Heart right ventricle (tissue), 16 donors: ENCODE data around the gene LRRC71. TPM values are rescaled to one million over a fixed set of nuclear protein-coding genes. Genes with fewer than 3 reads are reported as not detected.

ENCODE experiments used
- ATAC-seq, 8 donors: fragments of 200-7000 bp; cut with Tn5 transposase; one replicate each; pipeline ENCODE4 v1.9.1; 2020; ENCODE audit warnings: mild to moderate bottlenecking in 8 of 8, moderate library complexity in 8 of 8, moderate number of reproducible peaks in 1 of 8
- DNase-seq, 2 donors: peaks; one replicate each; pipeline ENCODE4 v3.0.0-alpha.2; 2020
- H3K27ac ChIP-seq, 10 donors: fragments of 200-600 bp; sonication (generic) in 2 of 10; one replicate each; pipeline versions ENCODE4 v1.5.0 to v1.8.0; 2020 to 2022; ENCODE audit warnings: mild to moderate bottlenecking in 3 of 10
- H3K27me3 ChIP-seq, 7 donors: fragments of 200-600 bp; one replicate each; pipeline ENCODE4 v1.8.0; 2021 to 2022; ENCODE audit warnings: mild to moderate bottlenecking in 2 of 7
- H3K36me3 ChIP-seq, 9 donors: fragments of 200-600 bp; sonication (generic) in 1 of 9; one replicate each; pipeline versions ENCODE4 v1.5.0 to v1.8.0; 2020 to 2022; ENCODE audit warnings: mild to moderate bottlenecking in 2 of 9
- H3K4me1 ChIP-seq, 9 donors: fragments of 200-600 bp; sonication (generic) in 1 of 9; one replicate each; pipeline versions ENCODE4 v1.5.0 to v1.8.0; 2020 to 2022; ENCODE audit warnings: mild to moderate bottlenecking in 4 of 9
- H3K4me3 ChIP-seq, 10 donors: fragments of 200-600 bp; sonication (generic) in 2 of 10; one replicate each; pipeline versions ENCODE4 v1.5.0 to v1.8.0; 2020 to 2022; ENCODE audit warnings: mild to moderate bottlenecking in 7 of 10, moderate library complexity in 2 of 10
- H3K9me3 ChIP-seq, 11 donors: fragments of 200-600 bp in 10 of 11; sonication (generic) in 2 of 11; one replicate each; pipeline versions ENCODE4 v1.5.0 to v1.8.0; 2013 to 2022; ENCODE audit warnings: mild to moderate bottlenecking in 2 of 11, control low read depth in 1 of 11, moderate library complexity in 1 of 11
- CTCF ChIP-seq, 9 donors: fragments of 200-600 bp; sonication (generic) in 2 of 9; IDR thresholded peaks; one replicate each; pipeline versions ENCODE4 v1.5.0 to v1.8.0; 2021 to 2022; ENCODE audit warnings: antibody characterized with exemption in 9 of 9, mild to moderate bottlenecking in 5 of 9, moderate library complexity in 1 of 9
- WGBS, 2 donors: extraction: QIAGEN DNeasy Blood & Tissue Kit; methylation state at CpG; one replicate each; pipeline ENCODE4 v1.1.7; 2013; ENCODE audit warnings: inconsistent platforms in 1 of 2; 5-methylcytosine and 5-hydroxymethylcytosine counted together
- intact Hi-C, 10 donors: fragments of 100-400 bp; cut with DNase I; formaldehyde crosslinking; loops; one replicate each; pipeline versions ENCODE4 v1.11.1 to v1.14.2; 2022
- polyA plus RNA-seq, 2 donors: library from polyadenylated mRNA; stranded (reverse); fragments of 200-250 nt; gene quantifications; one replicate each; pipeline ENCODE4 v1.2.3, GENCODE V29; 2013
- total RNA-seq, 10 donors: library from RNA; stranded (reverse); fragmentation: NEBNext Ultra II Directional in 3 of 10; extraction: Animal tissue kit (Norgen Biotek cat#: 25700) in 3 of 10; gene quantifications; one replicate each; pipeline versions ENCODE4 v1.2.1 to v1.2.4, GENCODE V29; 2021 to 2023
- donor health status: Arrhythmogenic right ventricular cardiomyopathy.
- donor health status: ischemic (EF 13 %, LVEDD 7.1; RV severe dilation, severe dysfunction).
- donor health status: healthy with polysubstance abuse.
- donor health status: DM: no; HTN: yes; CAD: no.
- donor health status: DM: no; HTN: no; CAD: no.
- donor health status: ischemic (EF 25% LVEDD 6.9; RV normal size, moderate dysfunction).
- donor health status: ischemic (EF 25% LVEDD 5.7; RV mildly dilated, moderate dysfunction).
- donor health status: healthy.
- donor health status: DM: yes; HTN: yes; CAD: no.
- donor health status: Ischemic cardiomyopathy.
- donor health status: ischemic (EF 35%, LVEDD 5.7; RV mildly dilated, moderate dysfunction).
- donor health status: nonischemic (EF 11% LVEDD 7.7; RV severe dilation, severe dysfunction).
- donor health status: DM: yes; HTN: yes; CAD: no.
- donor health status: PGD.
- donor health status: ischemic (EF 29% LVEDD 5.4; RV normal size, mild dysfunction).
- donor health status: nonischemic (EF 23%, LVEDD 6.1; RV moderate dilation, normal function).

Gene LRRC71
- total and polyA plus RNA-seq, 12 donors = 0.06 to 0.51 (median 0.35) TPM; not detected in 7

DNA sequence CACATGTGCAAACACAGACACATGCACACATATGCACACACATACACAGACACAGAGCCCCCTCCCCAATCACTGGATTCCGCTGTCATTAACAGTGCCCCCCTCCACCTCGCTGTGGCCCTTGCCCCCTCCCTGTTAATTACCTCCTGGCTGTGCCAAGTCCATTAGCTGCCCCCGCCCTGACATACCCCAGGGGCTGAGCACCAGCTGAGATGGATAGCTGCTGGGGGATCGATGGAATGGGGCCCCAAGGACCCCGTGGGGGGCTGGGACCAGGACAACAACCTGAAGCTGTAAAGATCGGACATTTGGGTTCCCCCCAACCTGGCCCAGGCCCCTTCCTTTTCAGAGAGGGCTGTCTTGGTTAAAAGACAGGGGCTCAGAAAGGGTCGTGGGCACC lies 36.5 kb upstream of the LRRC71 start:
- ATAC-seq (no peak), DNase-seq (no peak)
- H3K27ac ChIP-seq = no peak overlapping the region
- WGBS, 2 donors = 76 to 79% methylated on average over 7 of the region's 7 CpGs
- intact Hi-C loops = loop anchor here in 8 of 10 donors (2.0 to 10.0 kb wide), 4 partner anchors 43 to 189 kb away; partner anchors contain the start of genes ISG20L2 (in 3 of the 8) and METTL25B (in 3 of the 8)
- no peaks in the 10 kb centered on the region for H3K9me3 ChIP-seq
- no peak for TF ChIP-seq CTCF (IDR thresholded peaks at IDR 0.05)
- peaks cover 0 to 20% (median 6%) of the 10 kb centered on the region in 7 donors for H3K27me3 ChIP-seq
- H3K4me1 ChIP-seq = peaks cover 0 to 17% (median 3%) of the 10 kb centered on the region in 9 donors
- H3K36me3 ChIP-seq = no peaks in the 10 kb centered on the region
- no peak overlapping the region for H3K4me3 ChIP-seq

GRCh38 chr1:156884560-156885184 lies 35.8 kb upstream of the LRRC71 start:
- Histone ChIP-seq H3K9me3 (no peaks in the 10 kb centered on the region), H3K27me3 (peaks cover 0 to 19% (median 6%) of the 10 kb centered on the region in 7 donors), H3K27ac (no peak overlapping the region), H3K4me1 (peaks cover 0 to 17% (median 3%) of the 10 kb centered on the region in 9 donors), H3K4me3 (no peak overlapping the region), H3K36me3 (no peaks in the 10 kb centered on the region)
- intact Hi-C loops = loop anchor here in 7 of 10 donors (5.0 to 10.0 kb wide), 4 partner anchors 47 to 190 kb away; partner anchors contain the start of genes ISG20L2 (in 3 of the 7) and METTL25B (in 3 of the 7)
- ATAC-seq (peak in 1 of 8 donors; percentile 9), DNase-seq (no peak)
- 65 to 67% methylated on average over 10 of the region's 10 CpGs for WGBS, 2 donors
- TF ChIP-seq CTCF (IDR thresholded peaks at IDR 0.05) = no peak

- ATAC-seq = peak in 1 of 8 donors; percentile 15
- Histone ChIP-seq H3K4me1 (peaks cover 0 to 21% (median 4%) of the 10 kb centered on the region in 9 donors), H3K36me3 (no peaks in the 10 kb centered on the region), H3K27me3 (peaks cover 0 to 19% (median 6%) of the 10 kb centered on the region in 7 donors), H3K4me3 (no peak overlapping the region), H3K27ac (no peak overlapping the region), H3K9me3 (no peaks in the 10 kb centered on the region)
- intact Hi-C loops = loop anchor here in 7 of 10 donors (5.0 to 10.0 kb wide), 4 partner anchors 48 to 191 kb away; partner anchors contain the start of genes ISG20L2 (in 3 of the 7) and METTL25B (in 3 of the 7)
- no peak for DNase-seq
- TF ChIP-seq CTCF (IDR thresholded peaks at IDR 0.05) = no peak
- 35 to 41% methylated on average over 1 of the region's 1 CpG for WGBS, 2 donors
Measured at GRCh38 chr1:156885314-156885713, 35.1 kb upstream of the LRRC71 start.

- TF ChIP-seq CTCF (IDR thresholded peaks at IDR 0.05) = no peak
- H3K9me3 ChIP-seq = no peaks in the 10 kb centered on the region
- DNase-seq (no peak), ATAC-seq (no peak)
- H3K4me3 ChIP-seq = no peak overlapping the region
- no peak overlapping the region for H3K27ac ChIP-seq
- peaks cover 0 to 16% (median 5%) of the 10 kb centered on the region in 7 donors for H3K27me3 ChIP-seq
- H3K36me3 ChIP-seq = no peaks in the 10 kb centered on the region
- intact Hi-C loops = loop anchor here in 7 of 10 donors (5.0 to 10.0 kb wide), 4 partner anchors 49 to 191 kb away; partner anchors contain the start of genes ISG20L2 (in 3 of the 7) and METTL25B (in 3 of the 7)
- 67 to 70% methylated on average over 13 of the region's 13 CpGs for WGBS, 2 donors
- peaks cover 0 to 23% (median 4%) of the 10 kb centered on the region in 9 donors for H3K4me1 ChIP-seq
Measured at GRCh38 chr1:156885880-156886355, 34.5 kb upstream of the LRRC71 start.
